GM21717 (cell line): ENCODE results near the gene DKK2.
"Not testable (repeated sequence)": the region's sequence is repeated elsewhere in the genome, so short reads cannot be mapped to it uniquely, and the experiment has no call there.

Source experiments
- ATAC-seq: cut with Tn5 transposase; IDR thresholded peaks from one replicate; pipeline ENCODE4 v1.9.1; 2021; ENCODE audit warnings: mild to moderate bottlenecking, moderate library complexity; ENCODE audit not compliant: unreplicated experiment

Gene DKK2

GRCh38 chr4:106914223-106914622 lies 121.9 kb downstream of the DKK2 start:
- no peak for ATAC-seq

DNA sequence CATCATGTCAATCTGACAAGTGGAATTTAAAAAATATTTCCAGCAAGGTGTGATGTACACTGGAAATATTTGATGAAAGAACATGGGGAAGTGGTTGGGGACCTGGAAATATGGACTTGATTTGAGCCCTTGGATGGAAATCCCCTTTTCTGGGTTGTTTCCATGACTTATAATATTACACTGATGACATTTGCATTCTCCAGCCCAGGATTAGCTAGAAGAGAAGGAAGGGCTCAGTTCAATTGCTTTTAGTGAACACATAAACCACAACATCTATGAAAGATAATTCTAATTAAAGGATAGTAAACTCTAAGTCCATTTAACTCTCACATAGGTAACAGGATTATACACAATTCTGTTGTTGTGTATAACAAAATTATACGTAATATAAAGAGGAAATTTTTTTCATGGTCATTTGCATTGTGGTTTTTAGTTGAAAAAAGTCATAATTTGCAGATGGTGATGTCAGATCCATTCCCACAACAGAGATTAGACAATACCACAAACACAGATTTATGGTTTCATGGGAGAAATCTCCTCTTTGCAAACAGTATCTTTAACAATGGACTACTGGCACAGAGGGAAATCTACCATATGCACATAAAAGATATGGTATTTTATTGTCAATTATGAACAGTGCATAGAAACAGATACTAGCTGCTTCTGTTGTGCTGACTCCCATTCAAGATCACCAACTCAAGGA lies 126.5 kb downstream of the DKK2 start:
- ATAC-seq = no peak

DNA sequence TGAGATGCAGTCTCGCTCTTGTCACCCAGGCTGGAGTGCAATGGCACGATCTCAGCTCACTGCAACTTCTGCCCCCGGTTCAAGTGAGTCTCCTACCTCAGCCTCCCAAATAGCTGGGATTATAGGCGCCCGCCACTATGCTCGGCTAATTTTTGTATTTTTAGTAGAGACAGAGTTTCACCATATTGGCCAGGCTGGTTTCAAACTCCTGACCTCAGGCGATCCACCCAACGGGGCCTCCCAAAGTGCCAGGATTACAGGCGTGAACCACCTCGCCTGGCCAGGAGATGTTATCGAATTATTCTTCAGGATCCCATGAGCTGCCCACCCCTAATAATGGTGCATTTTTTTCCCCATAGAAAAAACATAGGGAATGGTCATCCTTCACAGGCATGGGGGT lies 128.1 kb downstream of the DKK2 start:
- not testable (repeated sequence) for ATAC-seq

GRCh38 chr4:106907216-106907615 lies 128.9 kb downstream of the DKK2 start:
- no peak for ATAC-seq

DNA sequence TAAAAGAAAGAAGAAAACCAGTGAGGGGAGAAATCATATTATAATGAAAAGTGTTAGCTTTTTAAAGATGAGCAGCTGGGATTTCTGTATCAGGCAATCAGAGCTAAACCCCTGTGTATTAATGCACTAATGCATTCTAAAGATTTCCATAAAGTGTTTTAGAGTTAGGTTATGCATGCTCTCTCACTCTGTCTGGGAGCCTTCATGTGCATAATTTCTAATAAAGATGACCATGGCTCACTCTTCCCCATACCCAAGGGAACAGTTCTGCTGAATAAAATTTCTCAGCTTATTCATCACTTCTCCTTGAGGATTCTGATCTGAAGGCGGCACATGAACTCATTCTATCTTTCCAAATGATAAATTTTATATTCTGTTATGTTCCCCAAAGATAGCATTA lies 129.4 kb downstream of the DKK2 start:
- ATAC-seq = no peak

GRCh38 chr4:106898621-106899230 lies 137.4 kb downstream of the DKK2 start:
- peak; percentile 70 for ATAC-seq

DNA sequence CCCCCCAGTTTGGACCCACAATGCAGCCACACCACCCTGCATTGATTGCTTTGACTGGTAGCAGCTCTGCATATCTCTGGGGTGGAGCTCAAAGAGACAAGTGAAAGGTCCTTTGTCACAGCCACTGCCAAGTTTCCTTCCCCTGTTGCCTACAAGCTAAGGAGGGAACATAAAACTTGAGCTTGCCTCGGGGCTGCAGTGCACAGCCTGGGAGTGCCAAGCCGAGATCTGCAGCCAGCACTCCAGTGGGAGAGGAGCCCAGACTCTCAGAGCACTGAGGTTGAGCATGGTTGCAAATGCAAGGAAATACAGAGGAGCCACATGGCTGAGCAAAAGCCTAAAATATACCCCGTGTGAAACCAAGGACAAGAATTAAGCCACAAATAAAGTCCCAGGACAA lies 142.2 kb downstream of the DKK2 start:
- ATAC-seq = no peak

DNA sequence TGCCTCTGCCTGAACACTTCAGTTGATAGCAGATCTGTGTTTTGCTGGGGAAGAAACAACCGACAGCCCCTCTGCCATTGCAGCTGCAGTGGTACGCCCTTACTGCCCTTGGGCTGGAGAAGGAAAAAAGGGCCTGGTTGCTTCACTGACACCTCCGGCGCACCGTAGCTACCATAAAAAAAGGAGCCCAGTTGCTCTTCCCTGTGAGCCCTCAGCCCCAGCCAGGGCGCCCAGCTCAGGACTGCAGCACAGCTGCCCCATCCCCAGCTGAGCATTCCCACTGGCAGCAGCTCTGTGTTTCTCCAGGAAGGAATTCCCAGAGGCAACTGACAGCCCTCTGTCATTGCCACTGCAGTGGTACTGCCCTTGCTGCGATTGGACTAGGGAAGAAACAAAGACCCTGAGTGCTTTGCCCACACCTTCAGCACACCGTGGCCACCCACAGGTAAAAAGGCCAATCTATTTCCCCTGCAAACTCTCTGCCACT lies 142.7 kb downstream of the DKK2 start:
- ATAC-seq = no peak

DNA sequence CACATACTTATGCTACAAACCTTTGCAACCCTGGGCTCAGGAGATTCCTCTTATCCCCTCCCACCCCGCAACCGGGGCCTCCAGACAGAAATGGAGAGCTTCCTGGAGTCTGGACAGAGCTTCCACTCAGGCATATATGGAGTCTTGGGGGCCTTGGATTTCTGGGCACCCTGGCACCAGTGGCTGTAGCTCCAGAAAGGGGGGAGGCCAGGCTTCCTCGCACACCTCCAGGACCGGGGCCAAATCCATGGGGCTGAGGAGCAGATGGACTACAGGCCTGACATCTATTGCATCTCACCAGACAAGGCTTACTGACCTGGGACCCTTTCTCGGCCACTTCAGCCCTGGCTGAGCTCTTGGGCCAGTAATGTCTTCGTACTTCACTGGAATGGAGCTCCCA lies 143.3 kb downstream of the DKK2 start:
- no peak for ATAC-seq

- no peak for ATAC-seq
Measured at GRCh38 chr4:106875340-106875739, 160.8 kb downstream of the DKK2 start.
